Measurements from ENCODE around the gene BCL2A1. TPM values are rescaled to one million over a fixed set of nuclear protein-coding genes. Genes with fewer than 3 reads are reported as not detected.

Gene BCL2A1
- polyA plus RNA-seq, 1 donor (not counting 4 experiments of a cell fraction or from before 2014, with no cell fraction given): 0.10 TPM

DNA sequence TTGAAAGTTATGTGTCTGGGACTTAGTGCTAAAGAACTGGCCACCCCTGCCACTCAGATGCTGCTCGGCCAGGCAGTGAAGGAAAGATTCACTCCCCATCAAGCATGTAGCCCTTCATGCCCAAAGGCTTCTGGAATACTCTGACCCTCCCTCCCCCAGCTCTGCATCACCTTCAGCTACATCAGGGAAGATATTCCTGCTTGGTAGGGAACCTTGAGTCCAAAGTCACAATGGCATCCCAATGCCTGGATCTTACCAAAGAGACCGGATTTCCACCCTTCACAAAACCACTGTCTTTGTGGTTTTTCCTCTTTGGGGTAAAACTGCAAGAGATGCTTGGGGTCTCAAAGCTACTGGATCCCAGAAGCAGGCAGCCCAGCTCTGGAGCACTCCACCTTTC, 18.2 kb upstream of the BCL2A1 start:
- no peak overlapping the region for H3K4me2 ChIP-seq (ENCODE audit: control insufficient read depth, extremely low read depth, insufficient read depth, low read depth, low read length)
- H3K36me3 ChIP-seq (ENCODE audit: control insufficient read depth in 2 of 2, extremely low read depth in 1 of 2, insufficient read depth in 2 of 2, low read length in 2 of 2): no peaks in the 10 kb centered on the region
- no peaks in the 10 kb centered on the region for H3K79me2 ChIP-seq (ENCODE audit: control insufficient read depth, insufficient read depth, low read length)
- TF ChIP-seq, protein P1, sequence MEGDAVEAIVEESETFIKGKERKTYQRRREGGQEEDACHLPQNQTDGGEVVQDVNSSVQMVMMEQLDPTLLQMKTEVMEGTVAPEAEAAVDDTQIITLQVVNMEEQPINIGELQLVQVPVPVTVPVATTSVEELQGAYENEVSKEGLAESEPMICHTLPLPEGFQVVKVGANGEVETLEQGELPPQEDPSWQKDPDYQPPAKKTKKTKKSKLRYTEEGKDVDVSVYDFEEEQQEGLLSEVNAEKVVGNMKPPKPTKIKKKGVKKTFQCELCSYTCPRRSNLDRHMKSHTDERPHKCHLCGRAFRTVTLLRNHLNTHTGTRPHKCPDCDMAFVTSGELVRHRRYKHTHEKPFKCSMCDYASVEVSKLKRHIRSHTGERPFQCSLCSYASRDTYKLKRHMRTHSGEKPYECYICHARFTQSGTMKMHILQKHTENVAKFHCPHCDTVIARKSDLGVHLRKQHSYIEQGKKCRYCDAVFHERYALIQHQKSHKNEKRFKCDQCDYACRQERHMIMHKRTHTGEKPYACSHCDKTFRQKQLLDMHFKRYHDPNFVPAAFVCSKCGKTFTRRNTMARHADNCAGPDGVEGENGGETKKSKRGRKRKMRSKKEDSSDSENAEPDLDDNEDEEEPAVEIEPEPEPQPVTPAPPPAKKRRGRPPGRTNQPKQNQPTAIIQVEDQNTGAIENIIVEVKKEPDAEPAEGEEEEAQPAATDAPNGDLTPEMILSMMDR (optimal IDR thresholded peaks at IDR 0.05 in 1 of 3, IDR thresholded peaks at IDR 0.05 in 1 of 3, conservative IDR thresholded peaks at IDR 0.05 in 1 of 3; ENCODE audit: extremely low read depth in 1 of 3, insufficient read depth in 2 of 3, low read length in 3 of 3): no peak
- TF ChIP-seq EZH2 (IDR thresholded peaks at IDR 0.05; ENCODE audit: low read length): no peak
- peaks cover 4% of the 10 kb centered on the region for H3K27me3 ChIP-seq (ENCODE audit: control insufficient read depth, extremely low read depth, insufficient read depth, low read length)
- no peak for FAIRE-seq
- H3K9ac ChIP-seq (ENCODE audit: control insufficient read depth, extremely low read depth, insufficient read depth, low read length): no peak overlapping the region
- H3K27ac ChIP-seq (ENCODE audit: control insufficient read depth, insufficient read depth, low read length): no peak overlapping the region
- dilution Hi-C loops (cut with MboI; ENCODE audit: extremely low pct_ligation_motif_present, low sequenced_read_pairs): no loop called here
- H3K9me3 ChIP-seq (ENCODE audit: control insufficient read depth, low read depth, low read length): no peaks in the 10 kb centered on the region
- H2AFZ ChIP-seq (ENCODE audit: control insufficient read depth, low read length): no peak overlapping the region
- no peaks in the 10 kb centered on the region for H3K9me1 ChIP-seq (ENCODE audit: control insufficient read depth, extremely low read depth, insufficient read depth, low read length)
- H3K4me3 ChIP-seq (ENCODE audit: control insufficient read depth in 2 of 3, extremely low read depth in 1 of 3, insufficient read depth in 2 of 3, low read depth in 1 of 3, low read length in 3 of 3): no peak overlapping the region
- no peaks in the 10 kb centered on the region for H4K20me1 ChIP-seq (ENCODE audit: control insufficient read depth, extremely low read depth, insufficient read depth, low read length)
- no peak for DNase-seq (ENCODE audit: low read depth, low spot score)
- no peaks in the 10 kb centered on the region for H3K4me1 ChIP-seq (ENCODE audit: control insufficient read depth, extremely low read depth, insufficient read depth, low read length)

DNA sequence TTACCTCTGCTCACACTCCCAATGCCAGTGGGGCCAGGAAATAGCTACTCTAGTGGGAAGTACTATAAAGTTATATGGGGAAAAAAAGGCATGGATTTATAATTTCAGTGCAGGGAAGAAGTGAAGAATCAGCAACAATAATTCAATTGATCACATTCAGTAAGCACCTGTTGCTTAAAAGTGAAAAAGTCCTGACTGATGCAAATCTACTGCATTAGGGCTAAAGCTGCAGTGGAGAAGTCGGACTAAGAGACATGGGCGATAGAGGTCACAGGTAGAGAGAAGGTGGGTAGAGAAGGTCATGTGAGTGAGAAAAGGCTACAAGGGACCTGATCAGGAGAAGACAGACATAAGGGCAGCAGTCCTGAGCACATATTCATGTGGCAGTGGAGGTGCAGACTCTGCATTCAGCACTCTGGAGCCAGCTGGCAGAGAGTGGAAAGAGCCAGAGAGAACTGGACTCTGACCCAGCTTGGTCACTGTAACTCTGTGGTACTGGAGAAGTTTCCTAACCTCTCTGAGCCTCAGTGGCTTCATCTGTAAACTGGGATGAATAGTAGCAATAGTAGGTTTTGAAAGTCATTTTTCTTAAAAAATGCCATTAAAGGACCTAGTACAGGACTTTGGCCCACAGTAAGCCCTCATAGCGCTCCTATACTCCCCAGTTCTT, 17.6 kb upstream of the BCL2A1 start:
- Histone ChIP-seq H3K4me2 (ENCODE audit: control insufficient read depth, extremely low read depth, insufficient read depth, low read depth, low read length) (no peak overlapping the region), H3K27me3 (ENCODE audit: control insufficient read depth, extremely low read depth, insufficient read depth, low read length) (peaks cover 4% of the 10 kb centered on the region), H3K9me1 (ENCODE audit: control insufficient read depth, extremely low read depth, insufficient read depth, low read length) (no peaks in the 10 kb centered on the region), H3K9me3 (ENCODE audit: control insufficient read depth, low read depth, low read length) (no peaks in the 10 kb centered on the region), H3K27ac (ENCODE audit: control insufficient read depth, insufficient read depth, low read length) (no peak overlapping the region), H4K20me1 (ENCODE audit: control insufficient read depth, extremely low read depth, insufficient read depth, low read length) (no peaks in the 10 kb centered on the region), H3K4me1 (ENCODE audit: control insufficient read depth, extremely low read depth, insufficient read depth, low read length) (no peaks in the 10 kb centered on the region), H3K4me3 (ENCODE audit: control insufficient read depth in 2 of 3, extremely low read depth in 1 of 3, insufficient read depth in 2 of 3, low read depth in 1 of 3, low read length in 3 of 3) (no peak overlapping the region), H3K79me2 (ENCODE audit: control insufficient read depth, insufficient read depth, low read length) (no peaks in the 10 kb centered on the region), H3K9ac (ENCODE audit: control insufficient read depth, extremely low read depth, insufficient read depth, low read length) (no peak overlapping the region), H3K36me3 (ENCODE audit: control insufficient read depth in 2 of 2, extremely low read depth in 1 of 2, insufficient read depth in 2 of 2, low read length in 2 of 2) (no peaks in the 10 kb centered on the region), H2AFZ (ENCODE audit: control insufficient read depth, low read length) (no peak overlapping the region)
- FAIRE-seq (no peak), DNase-seq (ENCODE audit: low read depth, low spot score) (no peak)
- dilution Hi-C loops (cut with MboI; ENCODE audit: extremely low pct_ligation_motif_present, low sequenced_read_pairs): no loop called here
- TF ChIP-seq, protein P1 (optimal IDR thresholded peaks at IDR 0.05 in 1 of 3, IDR thresholded peaks at IDR 0.05 in 1 of 3, conservative IDR thresholded peaks at IDR 0.05 in 1 of 3; ENCODE audit: extremely low read depth in 1 of 3, insufficient read depth in 2 of 3, low read length in 3 of 3): no peak
- TF ChIP-seq EZH2 (IDR thresholded peaks at IDR 0.05; ENCODE audit: low read length): no peak
